IMR-90 (cell line): ENCODE measurements around the gene CDKAL1. TPM values are rescaled to one million over a fixed set of nuclear protein-coding genes. Genes with fewer than 3 reads are reported as not detected.

Experiments
- ATAC-seq: fragments of 200-7000 bp; cut with Tn5 transposase; 2 replicates; pipeline ENCODE4 v1.9.1; 2020; ENCODE audit warnings: low read depth, mild to moderate bottlenecking, moderate library complexity
- BruUV-seq: library from RNA; stranded (reverse); fragments of 400-500 nt; replicated peaks from 2 replicates; lab custom pipeline; 2021; lab: Mats Ljungman, UMichigan
- CTCF ChIA-PET: fragments of 300-600 bp; formaldehyde crosslinking; extraction: SDS; loops from one replicate; lab custom pipeline; 2021; ENCODE audit warnings: antibody characterized with exemption; lab: Yijun Ruan, JAX
- POLR2A ChIA-PET: fragments of 300-600 bp; sonication (Branson Sonifier 250); formaldehyde crosslinking; loops from one replicate; lab custom pipeline; 2022; ENCODE audit warnings: antibody characterized with exemption; ENCODE audit not compliant: unreplicated experiment; lab: Charles Lee
- DNase-seq: peaks from one replicate; pipeline ENCODE4 v3.0.0; 2013
- H2AFZ ChIP-seq: replicated peaks from 2 replicates; pipeline ENCODE3; 2013; ENCODE audit warnings: low read length, mild to moderate bottlenecking; ENCODE audit not compliant: poor library complexity
- H2AK5ac ChIP-seq: 2 replicates; pipeline ENCODE4 v1.6.1; 2013; ENCODE audit warnings: low read depth, low read length, inconsistent platforms
- H2AK9ac ChIP-seq: replicated peaks from 2 replicates; pipeline ENCODE3; 2013; ENCODE audit warnings: mild to moderate bottlenecking, low read depth, low read length, moderate library complexity; ENCODE audit not compliant: poor library complexity
- H2BK120ac ChIP-seq: 2 replicates; pipeline ENCODE4 v1.6.1; 2013; ENCODE audit warnings: low read depth, low read length, inconsistent platforms
- H2BK15ac ChIP-seq: 3 replicates; pipeline ENCODE4 v1.6.1; 2013; ENCODE audit warnings: low read depth, low read length, inconsistent platforms
- H2BK20ac ChIP-seq: 2 replicates; pipeline ENCODE4 v1.6.1; 2013; ENCODE audit warnings: low read depth, mild to moderate bottlenecking, inconsistent platforms, low read length, moderate library complexity
- H2BK5ac ChIP-seq: 2 replicates; pipeline ENCODE4 v1.6.1; 2013; ENCODE audit warnings: mild to moderate bottlenecking, low read depth, low read length, inconsistent platforms; ENCODE audit not compliant: poor library complexity, severe bottlenecking
- H3K14ac ChIP-seq: replicated peaks from 2 replicates; pipeline ENCODE4 v1.6.1; 2013; ENCODE audit warnings: low read depth, low read length, inconsistent platforms
- H3K18ac ChIP-seq: 2 replicates; pipeline ENCODE4 v1.6.1; 2013; ENCODE audit warnings: low read depth, low read length, control low read depth
- H3K23ac ChIP-seq: 2 replicates; pipeline ENCODE4 v1.6.1; 2013; ENCODE audit warnings: low read depth, low read length, inconsistent platforms
- H3K27ac ChIP-seq: 2 replicates; pipeline ENCODE4 v1.5.1; 2013; ENCODE audit warnings: mild to moderate bottlenecking, control low read depth, low read length; ENCODE audit not compliant: insufficient read depth
- H3K27me3 ChIP-seq: 2 replicates; pipeline ENCODE4 v1.6.1; 2013; ENCODE audit warnings: low read length; ENCODE audit not compliant: control insufficient read depth, insufficient read depth
- H3K36me3 ChIP-seq: 2 replicates; pipeline ENCODE4 v1.6.1; 2013; ENCODE audit warnings: low read length, mixed read lengths; ENCODE audit not compliant: control insufficient read depth, insufficient read depth
- H3K4ac ChIP-seq: 2 replicates; pipeline ENCODE4 v1.6.1; 2013; ENCODE audit warnings: low read depth, low read length, inconsistent platforms
- H3K4me1 ChIP-seq: 2 replicates; pipeline ENCODE4 v1.6.1; 2013; ENCODE audit warnings: low read length, mixed read lengths; ENCODE audit not compliant: control insufficient read depth, insufficient read depth
- H3K4me2 ChIP-seq: 2 replicates; pipeline ENCODE4 v1.6.1; 2013; ENCODE audit warnings: low read depth, mild to moderate bottlenecking, control low read depth, low read length, moderate library complexity
- H3K4me3 ChIP-seq: 2 replicates; pipeline ENCODE4 v1.5.1; 2013; ENCODE audit warnings: low read depth, mild to moderate bottlenecking, control low read depth, low read length, moderate library complexity; ENCODE audit not compliant: insufficient read depth
- H3K56ac ChIP-seq: 2 replicates; pipeline ENCODE4 v1.6.1; 2013; ENCODE audit warnings: low read length, inconsistent platforms; ENCODE audit not compliant: insufficient read depth; ENCODE audit errors: extremely low read depth
- H3K79me1 ChIP-seq, 2 experiments: 2 replicates each; pipeline ENCODE4 v1.6.1; 2013; ENCODE audit warnings: low read length in 2 of 2, inconsistent platforms in 1 of 2, low read depth in 1 of 2
- H3K9ac ChIP-seq: 2 replicates; pipeline ENCODE4 v1.6.1; 2013; ENCODE audit warnings: low read depth, low read length, control low read depth
- H3K9me1 ChIP-seq: 2 replicates; pipeline ENCODE4 v1.6.1; 2013; ENCODE audit warnings: low read length, inconsistent platforms; ENCODE audit not compliant: insufficient read depth
- H3K9me3 ChIP-seq: 2 replicates; pipeline ENCODE4 v1.6.1; 2013; ENCODE audit warnings: low read length; ENCODE audit not compliant: control insufficient read depth, insufficient read depth
- H4K20me1 ChIP-seq: 2 replicates; pipeline ENCODE4 v1.6.1; 2013; ENCODE audit warnings: low read length, inconsistent platforms; ENCODE audit not compliant: insufficient read depth
- H4K5ac ChIP-seq: 2 replicates; pipeline ENCODE4 v1.6.1; 2013; ENCODE audit warnings: mild to moderate bottlenecking, low read depth, low read length, control low read depth
- H4K8ac ChIP-seq, 2 experiments: 2 replicates each; pipeline ENCODE4 v1.6.1; 2013; ENCODE audit warnings: low read depth in 2 of 2, low read length in 2 of 2, control low read depth in 1 of 2, inconsistent platforms in 1 of 2
- H4K91ac ChIP-seq: 2 replicates; pipeline ENCODE4 v1.6.1; 2013; ENCODE audit warnings: low read depth, low read length, inconsistent platforms; ENCODE audit not compliant: insufficient read depth
- RFX5 ChIP-seq: IDR thresholded peaks from 2 replicates; pipeline ENCODE4 v1.8.0; 2012; ENCODE audit warnings: low read depth, mild to moderate bottlenecking, low read length, moderate library complexity
- WGBS, 2 experiments: methylation state at CpG; one replicate each; pipeline versions ENCODE4 v1.1.5 to v1.1.7; 2013; ENCODE audit warnings: missing lambda C conversion rate in 2 of 2; ENCODE audit not compliant: insufficient read length in 1 of 2; ENCODE audit errors: extremely low coverage in 2 of 2; 5-methylcytosine and 5-hydroxymethylcytosine counted together
- dilution Hi-C: fragments of 300-500 bp; cut with HindIII; formaldehyde crosslinking; loops from one replicate; pipeline ENCODE4 v1.14.3; 2018; ENCODE audit warnings: low sequenced_read_pairs; ENCODE audit not compliant: unreplicated experiment
- in situ Hi-C: fragments of 300-500 bp; cut with MboI; formaldehyde crosslinking; loops from 3 replicates; pipeline ENCODE4 v1.14.3; 2019; ENCODE audit warnings: low sequenced_read_pairs, inconsistent platforms, mixed read lengths
- intact Hi-C: fragments of 100-400 bp; cut with micrococcal nuclease; formaldehyde crosslinking; loops from 2 replicates; pipeline ENCODE4 v1.10.0; 2022
- polyA plus RNA-seq, 3 experiments: library from polyadenylated mRNA; depleted of rRNA; stranded (reverse); fragments of >200 nt; gene quantifications; 2 replicates each; pipeline ENCODE4 v1.2.3, GENCODE V29; 2012; ENCODE audit warnings: low replicate concordance in 1 of 3
- total RNA-seq: library from RNA; depleted of rRNA; stranded (reverse); fragments of >200 nt; gene quantifications from 2 replicates; pipeline ENCODE4 v1.2.3, GENCODE V29; 2012

Gene CDKAL1
- total and polyA plus RNA-seq, 2 of the 4 experiments (the other 2 are of a cell fraction) = 3.7 to 13.1 TPM

DNA sequence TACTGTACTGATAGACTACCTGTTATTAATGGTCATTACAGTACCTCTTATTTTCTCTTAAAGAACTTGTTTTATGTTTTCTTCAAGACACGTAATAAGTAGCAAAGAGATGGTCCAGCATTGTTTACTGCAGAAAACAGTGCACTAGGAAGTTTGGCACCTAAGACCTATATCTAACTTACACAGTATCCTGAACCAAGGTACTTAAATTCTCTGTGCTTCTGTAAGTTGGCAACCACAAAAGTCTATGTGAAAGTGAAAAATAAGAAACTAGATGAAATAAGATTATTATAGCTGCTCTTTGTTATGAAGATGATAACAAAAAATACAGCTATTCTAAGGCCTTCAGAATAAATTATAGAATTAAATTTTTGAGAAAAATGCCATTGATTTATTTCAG is 647.6 kb downstream of the CDKAL1 start:
- ChIA-PET POLR2A (no interaction called here), CTCF (no interaction called here)
- H3K14ac ChIP-seq = no peak overlapping the region
- in situ Hi-C loops (no loop called here), intact Hi-C loops (no loop called here), dilution Hi-C loops (no loop called here)
- H4K91ac ChIP-seq = no peak overlapping the region
- H4K20me1 ChIP-seq = no peaks in the 10 kb centered on the region
- no peak overlapping the region for H2BK5ac ChIP-seq
- H4K8ac ChIP-seq = no peak overlapping the region
- ATAC-seq (no peak), DNase-seq (no peak)
- no peak overlapping the region for H3K4me3 ChIP-seq
- no peak overlapping the region for H3K4me2 ChIP-seq
- H2AK5ac ChIP-seq = no peak overlapping the region
- H2AK9ac ChIP-seq = no peak overlapping the region
- no peak overlapping the region for H3K23ac ChIP-seq
- H3K27ac ChIP-seq = no peak overlapping the region
- WGBS, 2 experiments = no CpG with 5 or more reads among the region's 1 CpG
- H2AFZ ChIP-seq = no peak overlapping the region
- H3K56ac ChIP-seq = no peak overlapping the region
- H3K79me1 ChIP-seq = no peaks in the 10 kb centered on the region; a peak in 1 of 4 replicates
- H2BK20ac ChIP-seq = no peak overlapping the region
- no TSS peak for BruUV-seq
- no peak overlapping the region for H2BK120ac ChIP-seq
- H3K4ac ChIP-seq = no peak overlapping the region
- H3K9me3 ChIP-seq = no peaks in the 10 kb centered on the region
- no peak overlapping the region for H3K9ac ChIP-seq
- TF ChIP-seq RFX5 = no peak
- H4K5ac ChIP-seq = no peak overlapping the region
- no peaks in the 10 kb centered on the region for H3K27me3 ChIP-seq
- no peaks in the 10 kb centered on the region for H3K36me3 ChIP-seq
- H3K18ac ChIP-seq = no peak overlapping the region
- H2BK15ac ChIP-seq = no peak overlapping the region
- no peaks in the 10 kb centered on the region for H3K9me1 ChIP-seq
- no peaks in the 10 kb centered on the region for H3K4me1 ChIP-seq
